HG03439 (cell line): Measurements from ENCODE around the gene AK4.
"Not testable (repeated sequence)": the region's sequence is repeated elsewhere in the genome, so short reads cannot be mapped to it uniquely, and the experiment has no call there.

ENCODE experiments used
- ATAC-seq: cut with Tn5 transposase; IDR thresholded peaks from one replicate; pipeline ENCODE4 v1.9.1; 2021; ENCODE audit warnings: mild to moderate bottlenecking, moderate library complexity; ENCODE audit not compliant: unreplicated experiment

AK4 gene

GRCh38 chr1:65210325-65210724, 62.3 kb downstream of the AK4 start:
- no peak for ATAC-seq

DNA sequence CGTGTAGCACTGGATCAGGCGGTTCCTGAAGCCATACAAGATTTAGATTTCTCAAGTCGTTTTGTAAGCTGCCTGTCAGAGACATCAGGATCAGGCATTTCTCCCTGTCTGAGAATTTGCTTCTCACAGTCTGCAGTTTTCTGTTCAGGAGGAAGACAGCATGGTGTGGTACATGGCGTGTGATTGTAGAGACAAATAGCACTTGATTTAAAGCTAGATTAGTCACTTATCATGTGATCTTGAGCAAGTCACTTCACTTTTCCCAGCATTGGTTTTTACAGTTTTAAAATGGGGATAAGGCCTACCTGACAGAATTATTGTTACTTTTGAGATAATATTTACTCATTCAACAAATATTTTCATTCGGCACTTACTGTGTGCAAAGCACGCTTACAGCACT, 63.3 kb downstream of the AK4 start:
- no peak for ATAC-seq

- no peak for ATAC-seq
Observed at GRCh38 chr1:65213271-65214023, 65.4 kb downstream of the AK4 start.

GRCh38 chr1:65214340-65215027, 66.5 kb downstream of the AK4 start:
- no peak for ATAC-seq

- no peak for ATAC-seq
Observed at GRCh38 chr1:65216989-65217388, 69.0 kb downstream of the AK4 start.

DNA sequence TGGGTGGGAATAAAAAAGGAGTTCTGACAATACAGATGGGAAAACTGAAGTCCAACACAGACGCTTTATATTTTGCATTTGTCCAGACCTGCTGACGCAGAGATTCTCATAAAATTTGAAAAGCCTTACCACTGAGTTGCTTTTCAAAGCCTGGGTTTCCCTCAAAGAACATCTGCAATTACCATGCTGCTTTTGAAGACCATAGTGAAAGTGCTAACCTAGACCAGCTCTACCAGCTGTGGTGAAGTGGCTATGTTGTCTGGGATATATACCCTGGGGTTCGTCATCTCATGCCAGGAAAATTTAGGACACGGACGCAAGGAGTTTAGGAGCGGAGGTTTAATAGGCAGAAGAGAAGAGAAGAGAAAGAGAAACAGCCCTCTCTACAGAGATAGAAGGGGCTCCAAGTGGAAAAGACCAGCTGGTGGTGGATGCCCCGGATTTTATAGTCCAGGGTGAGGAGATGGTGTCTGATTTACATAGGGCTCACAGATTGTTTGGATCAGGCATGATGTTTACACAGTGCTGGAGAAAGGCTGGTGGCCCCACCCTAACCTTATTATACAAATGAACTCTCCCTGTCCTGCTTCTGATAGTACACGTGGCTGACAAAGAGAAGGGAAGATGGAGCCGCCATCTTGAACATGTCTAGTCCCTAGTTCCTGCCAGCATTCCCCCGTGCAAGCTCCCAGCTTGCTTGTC, 73.8 kb downstream of the AK4 start:
- no peak for ATAC-seq

- ATAC-seq = no peak
Observed at GRCh38 chr1:65222340-65222940, 74.4 kb downstream of the AK4 start.

DNA sequence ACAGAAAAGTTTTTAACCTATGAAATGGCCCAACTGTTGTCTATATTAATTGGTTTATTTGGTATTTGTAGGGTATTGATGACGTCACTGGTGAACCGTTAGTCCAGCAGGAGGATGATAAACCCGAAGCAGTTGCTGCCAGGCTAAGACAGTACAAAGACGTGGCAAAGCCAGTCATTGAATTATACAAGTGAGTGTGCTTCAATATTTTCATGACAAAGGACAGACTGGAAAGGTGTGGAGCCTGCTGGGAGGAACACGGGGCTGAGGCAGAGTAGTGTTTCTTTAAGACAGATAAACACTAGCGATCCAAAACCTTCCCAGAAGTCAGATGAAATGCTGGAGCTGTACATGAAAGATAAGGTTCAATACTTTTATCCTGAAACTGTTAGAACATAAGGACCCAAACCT, 76.7 kb downstream of the AK4 start:
- no peak for ATAC-seq

- ATAC-seq = no peak
Observed at GRCh38 chr1:65225179-65225578, 77.2 kb downstream of the AK4 start.

DNA sequence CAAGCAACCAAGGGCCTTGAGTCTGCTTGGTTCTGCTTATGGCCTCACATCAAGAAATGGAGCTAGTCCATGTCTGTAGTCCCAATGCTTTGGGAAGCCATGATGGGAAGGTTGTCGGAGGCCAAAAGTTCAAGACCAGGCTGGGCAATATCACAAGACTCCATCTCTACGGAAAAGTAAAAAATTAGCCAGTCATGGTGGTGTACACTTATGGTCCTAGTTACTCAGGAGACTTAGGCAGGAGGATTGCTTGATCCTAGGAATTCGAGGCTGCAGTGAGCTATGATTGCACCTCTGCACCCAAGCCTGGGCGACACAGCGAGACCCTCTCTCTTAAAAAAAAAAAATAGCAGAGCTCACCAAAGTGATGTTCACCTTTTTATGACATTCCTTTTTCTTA, 81.2 kb downstream of the AK4 start:
- no peak for ATAC-seq

DNA sequence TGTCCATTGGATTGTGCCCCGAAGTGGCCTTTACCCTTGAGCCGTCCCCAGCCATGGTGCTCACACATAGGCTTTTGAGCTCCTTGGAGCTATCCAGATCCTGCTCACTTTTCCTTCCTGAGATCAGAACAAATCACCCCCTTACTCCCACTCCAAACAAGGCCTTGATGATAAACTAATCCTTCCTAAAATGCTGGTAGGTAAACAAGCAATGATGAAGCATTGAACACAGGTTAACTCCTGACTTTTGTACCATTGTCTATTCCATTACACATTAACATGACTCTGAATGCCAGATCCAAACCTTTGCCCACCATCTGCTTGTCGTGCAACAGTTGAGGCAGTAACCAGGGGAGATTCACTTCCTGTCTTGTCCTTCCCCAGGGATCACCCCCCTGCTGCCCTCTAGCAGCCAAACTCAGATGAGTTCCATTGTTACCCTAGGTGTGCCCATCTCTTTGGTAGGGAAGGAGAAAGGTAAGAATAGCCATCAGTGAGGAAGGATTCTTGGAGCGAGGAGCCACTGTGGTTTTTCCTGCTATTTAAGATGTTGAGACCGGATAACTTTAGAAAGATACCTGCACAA, 81.8 kb downstream of the AK4 start:
- no peak for ATAC-seq

- peak; percentile 73 for ATAC-seq
Observed at GRCh38 chr1:65230731-65231481, 82.9 kb downstream of the AK4 start.

GRCh38 chr1:65231718-65232330, 83.8 kb downstream of the AK4 start:
- ATAC-seq = no peak

- ATAC-seq = no peak
Observed at GRCh38 chr1:65232461-65232990, 84.5 kb downstream of the AK4 start.

DNA sequence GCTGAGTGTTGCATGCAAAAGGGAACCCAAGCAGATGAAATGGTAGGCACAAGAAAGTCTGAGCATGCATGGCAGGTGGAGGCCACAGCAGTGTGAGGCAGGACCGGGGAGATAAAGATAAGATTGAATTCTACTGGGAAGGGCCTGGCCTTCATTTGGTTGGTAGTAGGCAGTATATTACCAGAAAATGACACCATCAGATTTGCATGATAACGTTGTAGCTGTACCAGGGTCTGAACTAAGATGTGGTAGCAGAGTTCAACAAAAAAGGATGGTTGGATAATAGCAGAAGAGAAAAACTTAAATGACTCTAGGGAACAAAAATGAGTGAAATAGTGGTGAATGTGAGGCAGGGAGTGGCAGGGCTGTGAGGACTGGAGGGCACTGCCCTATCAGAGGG, 85.8 kb downstream of the AK4 start:
- no peak for ATAC-seq

DNA sequence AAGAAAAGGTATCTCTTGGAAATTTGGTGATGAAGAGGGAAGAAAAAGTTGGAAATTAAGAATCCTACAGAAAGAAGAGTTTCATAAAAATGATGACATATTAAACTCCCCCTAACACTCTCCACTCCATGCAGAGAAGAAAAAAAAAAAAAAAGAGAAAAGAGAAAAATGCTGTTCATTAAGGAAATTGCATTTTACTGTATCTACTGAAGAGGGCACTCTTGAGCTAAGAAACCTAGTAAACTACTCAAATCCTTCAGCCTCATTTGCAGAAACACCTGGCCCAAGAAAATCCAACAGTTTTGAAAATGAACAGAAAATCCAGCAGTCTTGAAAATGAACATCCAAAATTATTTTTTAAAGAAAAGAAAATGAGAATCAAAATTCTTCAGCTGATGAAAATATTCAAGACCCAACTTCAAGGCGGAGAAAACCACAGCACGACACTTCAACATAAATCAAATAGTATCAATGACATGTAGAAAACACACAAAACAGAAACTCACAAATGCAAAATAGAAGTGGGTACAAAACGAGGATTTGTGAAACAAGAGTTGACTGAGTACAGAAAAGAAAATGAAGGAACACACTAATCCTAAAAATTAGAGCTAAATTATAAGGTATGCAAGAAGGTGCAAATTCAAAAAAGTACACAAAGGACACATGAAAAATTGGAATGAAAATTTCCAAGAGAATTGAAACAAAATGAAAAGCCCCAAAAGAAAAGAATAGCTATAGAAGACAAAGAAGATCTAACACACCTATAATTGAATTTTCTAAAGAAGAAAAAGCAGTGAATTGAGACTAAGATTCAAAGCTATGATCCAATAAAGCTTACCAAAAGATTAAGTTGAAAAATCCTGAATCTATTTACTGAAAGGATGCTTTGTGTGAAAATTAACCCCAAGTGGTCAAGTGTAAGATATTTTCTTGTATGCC, 88.1 kb downstream of the AK4 start:
- ATAC-seq = no peak

DNA sequence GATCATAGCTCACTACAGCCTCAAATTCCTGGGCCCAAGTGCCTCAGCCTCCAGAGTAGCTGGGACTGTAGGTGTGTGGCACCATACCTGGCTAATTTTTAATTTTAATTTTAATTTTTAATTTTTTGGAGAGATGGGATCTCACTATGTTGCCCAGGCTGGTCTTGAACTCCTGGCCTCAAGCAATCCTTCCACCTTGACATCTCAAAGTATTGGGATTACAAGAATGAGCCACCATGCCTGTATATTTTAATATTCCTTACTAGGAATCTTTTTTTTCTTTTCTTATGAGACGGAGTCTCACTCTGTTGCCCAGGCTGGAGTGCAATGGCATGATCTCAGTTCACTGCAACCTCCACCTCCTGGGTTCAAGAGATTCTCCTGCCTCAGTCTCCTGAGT, 89.1 kb downstream of the AK4 start:
- ATAC-seq = not testable (repeated sequence)

- ATAC-seq = no peak
Observed at GRCh38 chr1:65237503-65237902, 89.5 kb downstream of the AK4 start.

- no peak for ATAC-seq
Observed at GRCh38 chr1:65238010-65238409, 90.0 kb downstream of the AK4 start.
